Fibroblast of lung (primary cell): ENCODE measurements around the gene MRC2. TPM values are rescaled to one million over a fixed set of nuclear protein-coding genes. Genes with fewer than 3 reads are reported as not detected.

Source experiments
- DNase-seq, 2 donors: peaks; one replicate each; pipeline versions ENCODE4 v3.0.0 to v3.0.0-alpha.2; 2010; ENCODE audit warnings: low read depth in 2 of 2
- H2AFZ ChIP-seq: 2 replicates; pipeline ENCODE4 v1.5.1; 2012; ENCODE audit warnings: low read length, control low read depth, inconsistent platforms
- H3K27ac ChIP-seq: 2 replicates; pipeline ENCODE4 v1.5.1; 2011; ENCODE audit warnings: low read length, control low read depth; ENCODE audit not compliant: insufficient read depth
- H3K27me3 ChIP-seq: 2 replicates; pipeline ENCODE4 v1.5.1; 2011; ENCODE audit warnings: mild to moderate bottlenecking, low read length; ENCODE audit not compliant: control insufficient read depth, insufficient read depth
- H3K36me3 ChIP-seq: 2 replicates; pipeline ENCODE4 v1.5.1; 2011; ENCODE audit warnings: low read length; ENCODE audit not compliant: control insufficient read depth, insufficient read depth
- H3K4me1 ChIP-seq: 2 replicates; pipeline ENCODE4 v1.5.1; 2011; ENCODE audit warnings: low read length; ENCODE audit not compliant: control insufficient read depth, insufficient read depth; ENCODE audit errors: extremely low read depth
- H3K4me2 ChIP-seq: 2 replicates; pipeline ENCODE4 v1.5.1; 2011; ENCODE audit warnings: low read length, control low read depth; ENCODE audit not compliant: insufficient read depth; ENCODE audit errors: extremely low read depth
- H3K4me3 ChIP-seq, 4 experiments: fragments of 200-600 bp in 1 of 4; sonication (generic) in 1 of 4; replicated peaks in 1 of 4; 2 replicates each; pipeline ENCODE4 v1.5.1; 2011 to 2016; ENCODE audit warnings: low read length in 4 of 4, low read depth in 3 of 4, mild to moderate bottlenecking in 3 of 4, control low read depth in 2 of 4, inconsistent platforms in 1 of 4, mixed read lengths in 1 of 4; ENCODE audit not compliant: insufficient read depth in 1 of 4; ENCODE audit errors: control extremely low read depth in 1 of 4
- H3K79me2 ChIP-seq: 2 replicates; pipeline ENCODE4 v1.5.1; 2012; ENCODE audit warnings: mild to moderate bottlenecking, low read length, inconsistent platforms; ENCODE audit not compliant: control insufficient read depth, insufficient read depth
- H3K9ac ChIP-seq: 2 replicates; pipeline ENCODE4 v1.5.1; 2011; ENCODE audit warnings: mild to moderate bottlenecking, low read length, control low read depth; ENCODE audit not compliant: insufficient read depth
- H3K9me3 ChIP-seq: 2 replicates; pipeline ENCODE4 v1.5.1; 2012; ENCODE audit warnings: low read depth, low read length; ENCODE audit not compliant: control insufficient read depth, insufficient read depth
- H4K20me1 ChIP-seq: 2 replicates; pipeline ENCODE4 v1.5.1; 2011; ENCODE audit warnings: low read length; ENCODE audit not compliant: control insufficient read depth, insufficient read depth; ENCODE audit errors: extremely low read depth
- EZH2 ChIP-seq: IDR thresholded peaks from 2 replicates; pipeline ENCODE4 v1.5.1; 2012; ENCODE audit warnings: low read length, control low read depth, mild to moderate bottlenecking; ENCODE audit errors: missing control alignments
- polyA plus RNA-seq, 2 donors: library from polyadenylated mRNA; depleted of rRNA in 1 of 2; stranded (reverse) in 1 of 2; unstranded in 1 of 2; fragments of >200 nt; gene quantifications; 2 replicates each; pipeline ENCODE4 v1.2.1, GENCODE V29; 2011 to 2012; ENCODE audit warnings: missing spikeins in 1 of 2
- total RNA-seq: library from RNA; depleted of rRNA; stranded (reverse); fragments of >200 nt; gene quantifications from 2 replicates; pipeline ENCODE4 v1.2.1, GENCODE V29; 2014
- TF ChIP-seq, protein P1 (sequence below), 2 donors: IDR thresholded peaks in 1 of 2; conservative IDR thresholded peaks in 1 of 2; 1 replicate in 1 of 2; 2 replicates in 1 of 2; pipeline ENCODE4 v1.5.1; 2011 to 2012; ENCODE audit warnings: low read length in 2 of 2, control low read depth in 1 of 2, inconsistent platforms in 1 of 2, low read depth in 1 of 2, mild to moderate bottlenecking in 1 of 2

MRC2 gene
- total and polyA plus RNA-seq, 2 donors (not counting 1 experiment from before 2014, with no cell fraction given): 98.7 to 164 TPM

DNA sequence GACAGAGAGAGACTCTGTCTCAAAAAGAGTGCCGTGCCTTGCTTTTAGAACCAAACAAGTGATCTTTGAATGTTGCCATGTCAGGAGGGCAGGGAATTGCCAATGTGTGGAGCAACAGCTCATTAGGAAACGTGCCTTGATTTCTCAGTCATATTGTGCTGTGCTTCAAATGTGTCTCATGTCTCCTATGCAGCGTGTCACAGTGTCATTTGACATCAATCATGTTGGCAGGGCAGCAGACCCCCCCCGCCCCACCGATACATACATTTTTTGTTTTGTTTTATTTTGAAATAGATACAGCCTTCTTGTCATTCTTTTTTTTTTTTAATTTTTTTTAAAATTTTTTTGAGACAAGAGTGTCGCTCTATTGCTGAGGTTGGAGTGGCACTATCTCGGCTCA is 22.1 kb downstream of the MRC2 start:
- TF ChIP-seq, protein P1, sequence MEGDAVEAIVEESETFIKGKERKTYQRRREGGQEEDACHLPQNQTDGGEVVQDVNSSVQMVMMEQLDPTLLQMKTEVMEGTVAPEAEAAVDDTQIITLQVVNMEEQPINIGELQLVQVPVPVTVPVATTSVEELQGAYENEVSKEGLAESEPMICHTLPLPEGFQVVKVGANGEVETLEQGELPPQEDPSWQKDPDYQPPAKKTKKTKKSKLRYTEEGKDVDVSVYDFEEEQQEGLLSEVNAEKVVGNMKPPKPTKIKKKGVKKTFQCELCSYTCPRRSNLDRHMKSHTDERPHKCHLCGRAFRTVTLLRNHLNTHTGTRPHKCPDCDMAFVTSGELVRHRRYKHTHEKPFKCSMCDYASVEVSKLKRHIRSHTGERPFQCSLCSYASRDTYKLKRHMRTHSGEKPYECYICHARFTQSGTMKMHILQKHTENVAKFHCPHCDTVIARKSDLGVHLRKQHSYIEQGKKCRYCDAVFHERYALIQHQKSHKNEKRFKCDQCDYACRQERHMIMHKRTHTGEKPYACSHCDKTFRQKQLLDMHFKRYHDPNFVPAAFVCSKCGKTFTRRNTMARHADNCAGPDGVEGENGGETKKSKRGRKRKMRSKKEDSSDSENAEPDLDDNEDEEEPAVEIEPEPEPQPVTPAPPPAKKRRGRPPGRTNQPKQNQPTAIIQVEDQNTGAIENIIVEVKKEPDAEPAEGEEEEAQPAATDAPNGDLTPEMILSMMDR (conservative IDR thresholded peaks at IDR 0.05 in 1 of 2, IDR thresholded peaks at IDR 0.05 in 1 of 2; ENCODE audit: low read depth in 1 of 2, low read length in 2 of 2): no peak
- no peak for TF ChIP-seq EZH2
- H3K27ac ChIP-seq: no peak overlapping the region
- DNase-seq: no peak
- H3K4me2 ChIP-seq: no peak overlapping the region
- H2AFZ ChIP-seq: no peak overlapping the region
- peaks cover 30% of the 10 kb centered on the region for H3K79me2 ChIP-seq
- H3K27me3 ChIP-seq: no peaks in the 10 kb centered on the region
- no peak overlapping the region for H3K9ac ChIP-seq
- no peak overlapping the region for H3K4me3 ChIP-seq
- H3K9me3 ChIP-seq: no peaks in the 10 kb centered on the region
- peaks cover 2% of the 10 kb centered on the region for H3K36me3 ChIP-seq
- no peaks in the 10 kb centered on the region for H4K20me1 ChIP-seq
- peaks cover 24% of the 10 kb centered on the region for H3K4me1 ChIP-seq

DNA sequence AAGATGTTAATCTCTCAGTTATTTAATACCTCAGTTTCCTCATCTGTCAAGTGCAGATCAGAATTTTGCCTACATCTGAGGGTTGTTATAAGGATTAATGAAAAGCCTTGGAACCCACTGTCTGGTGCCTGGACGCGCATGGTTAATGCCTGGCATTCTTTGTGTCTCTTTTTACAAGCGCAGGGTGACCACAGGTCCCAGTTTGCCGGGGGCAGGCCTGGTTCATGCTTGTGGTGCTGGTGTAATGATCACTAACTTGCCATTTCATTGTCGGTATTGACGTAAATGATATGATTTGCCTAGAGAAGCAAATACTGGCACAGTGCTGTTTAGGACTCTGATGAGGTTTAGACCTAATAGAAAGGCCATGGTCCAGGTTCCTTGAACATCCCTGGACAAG is 23.1 kb downstream of the MRC2 start:
- TF ChIP-seq, protein P1 (conservative IDR thresholded peaks at IDR 0.05 in 1 of 2, IDR thresholded peaks at IDR 0.05 in 1 of 2; ENCODE audit: low read depth in 1 of 2, low read length in 2 of 2): no peak
- TF ChIP-seq EZH2: no peak
- H4K20me1 ChIP-seq: no peaks in the 10 kb centered on the region
- no peak overlapping the region for H3K4me3 ChIP-seq
- no peaks in the 10 kb centered on the region for H3K27me3 ChIP-seq
- no peaks in the 10 kb centered on the region for H3K36me3 ChIP-seq
- no peak overlapping the region for H2AFZ ChIP-seq
- no peak overlapping the region for H3K4me2 ChIP-seq
- no peak for DNase-seq
- H3K4me1 ChIP-seq: peaks cover 26% of the 10 kb centered on the region
- no peak overlapping the region for H3K9ac ChIP-seq
- H3K27ac ChIP-seq: no peak overlapping the region
- no peaks in the 10 kb centered on the region for H3K9me3 ChIP-seq
- peaks cover 24% of the 10 kb centered on the region for H3K79me2 ChIP-seq

DNA sequence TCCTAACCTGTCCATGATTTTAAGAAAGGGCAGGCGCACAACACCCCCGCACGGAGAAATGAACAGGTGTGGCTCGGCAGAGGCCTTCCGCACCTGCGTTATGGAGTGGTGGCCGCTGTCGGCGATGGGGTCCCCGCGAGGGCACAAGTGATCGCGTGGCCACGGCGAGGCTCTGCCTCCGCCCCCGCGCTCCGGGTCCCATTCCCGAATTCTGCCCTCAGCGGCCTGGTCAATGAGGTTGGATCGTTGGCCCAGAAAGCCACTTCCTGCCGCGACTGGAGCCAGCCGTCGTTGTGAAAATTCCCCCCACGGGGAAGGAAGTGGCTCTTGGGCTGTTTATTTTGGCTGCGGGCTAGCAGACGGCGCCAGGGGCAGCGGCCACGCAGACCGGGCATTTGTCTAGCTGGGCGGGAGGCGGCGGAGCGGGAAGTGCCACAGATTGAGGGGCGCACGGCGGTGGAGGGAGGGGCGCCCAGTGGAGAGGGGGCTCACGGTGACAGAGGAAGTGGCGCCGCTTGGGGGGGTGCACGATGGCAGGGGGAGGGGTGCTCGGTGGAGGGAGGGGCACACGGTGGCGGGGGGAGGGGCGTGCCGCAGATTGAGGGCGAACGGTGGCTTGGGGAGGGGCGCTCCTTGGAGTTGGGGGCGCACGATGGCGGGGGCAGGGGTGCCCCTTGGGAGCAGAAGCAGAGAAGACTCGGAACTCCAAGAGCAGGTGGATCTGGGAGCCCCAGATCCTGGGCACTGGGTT is 25.0 kb downstream of the MRC2 start:
- Histone ChIP-seq H3K9ac (peak overlapping the region; percentile 69), H3K79me2 (peaks cover 26% of the 10 kb centered on the region)

More for the DNA sequence above, 25.0 kb downstream of the MRC2 start:
- no peaks in the 10 kb centered on the region for H4K20me1 ChIP-seq
- peaks cover 28% of the 10 kb centered on the region for H3K4me1 ChIP-seq
- peak overlapping the region; percentile 85 for H3K27ac ChIP-seq
- peaks cover 4% of the 10 kb centered on the region for H3K36me3 ChIP-seq
- H2AFZ ChIP-seq: no peak overlapping the region
- peak overlapping the region; percentile 87 for H3K4me2 ChIP-seq
- peak; percentile 63 to 86 for DNase-seq
- peak overlapping the region; percentile 19 to 49 (median 38) for H3K4me3 ChIP-seq
- no peaks in the 10 kb centered on the region for H3K27me3 ChIP-seq
- no peak for TF ChIP-seq EZH2
- TF ChIP-seq, protein P1 (conservative IDR thresholded peaks at IDR 0.05 in 1 of 2, IDR thresholded peaks at IDR 0.05 in 1 of 2; ENCODE audit: low read depth in 1 of 2, low read length in 2 of 2): no peak
- H3K9me3 ChIP-seq: no peaks in the 10 kb centered on the region
